ENCODE data around the gene MYO10.

GRCh38 chr5:16721151-16722096, 214.7 kb downstream of the MYO10 start:
- TF ChIP-seq USF2 (CRISPR knock-in tag; IDR thresholded peaks at IDR 0.05) (no peak), PRRX2 (CRISPR knock-in tag; IDR thresholded peaks at IDR 0.05) (no peak), MAX (CRISPR knock-in tag; IDR thresholded peaks at IDR 0.05) (no peak), FOXP1 (CRISPR knock-in tag; IDR thresholded peaks at IDR 0.05; ENCODE audit: borderline replicate concordance) (no peak), CTCF (IDR thresholded peaks at IDR 0.05) (no peak), USF1 (CRISPR knock-in tag; IDR thresholded peaks at IDR 0.05) (no peak)
